ENCODE results near the gene EIF6. TPM values are rescaled to one million over a fixed set of nuclear protein-coding genes. Genes with fewer than 3 reads are reported as not detected.

The EIF6 gene
- total and polyA plus RNA-seq, 9 of the 15 experiments (the other 6 are each of a cell fraction or from before 2014, with no cell fraction given): 165 to 832 (median 229) TPM

GRCh38 chr20:35283441-35284266, 918 bp downstream of the EIF6 start:
- Histone ChIP-seq H3K79me2 (ENCODE audit: control insufficient read depth, insufficient read depth, low read length) (peaks cover 39% of the 10 kb centered on the region), H3K4me1 (replicated peaks in 1 of 2; ENCODE audit: control insufficient read depth in 2 of 2, insufficient read depth in 2 of 2, low read length in 2 of 2) (peaks cover 10 to 47% of the 10 kb centered on the region in 2 experiments; a peak in 4 of 5 replicates), H3K27me3 (ENCODE audit: control insufficient read depth in 2 of 2, insufficient read depth in 2 of 2, low read length in 2 of 2) (no peaks in the 10 kb centered on the region), H3K9ac (ENCODE audit: insufficient read depth in 1 of 2, low read depth in 2 of 2, low read length in 2 of 2) (peak overlapping the region; percentile 86 to 98), H3K36me3 (ENCODE audit: control insufficient read depth, insufficient read depth, low read length) (peaks cover 45% of the 10 kb centered on the region), H3K9me3 (replicated peaks; ENCODE audit: control insufficient read depth, insufficient read depth, low read depth, low read length) (no peaks in the 10 kb centered on the region), H2AFZ (ENCODE audit: low read depth, low read length) (peak overlapping the region; percentile 98), H3K9me1 (ENCODE audit: control insufficient read depth, insufficient read depth, low read length) (no peaks in the 10 kb centered on the region), H3K4me3 (peak overlapping the region; percentile 85), H4K20me1 (replicated peaks; ENCODE audit: control insufficient read depth, insufficient read depth, low read length) (no peaks in the 10 kb centered on the region), H3K4me2 (ENCODE audit: insufficient read depth, low read length) (peak overlapping the region; percentile 95), H3K27ac (ENCODE audit: extremely low read depth, low read depth, low read length) (peak overlapping the region; percentile 80)
- 11% methylated on average over 24 of the region's 24 CpGs for WGBS (ENCODE audit: insufficient coverage, low coverage, missing lambda C conversion rate)
- ATAC-seq: no peak
- BruUV-seq (replicated peaks): TSS peak; percentile 61
- ChIA-PET POLR2A (interaction anchor here (0.6 to 1.9 kb wide), 13 partner anchors 8 to 170 kb away, joined by 3 to 10 read pairs (median 4); no protein-coding TSS in a partner anchor), CTCF (ENCODE audit: low intra/inter-chr PET ratio) (no interaction called here)
- peak; percentile 66 for FAIRE-seq
- DNase-seq (ENCODE audit: extremely low read depth in 1 of 4, low spot score in 3 of 4): peak in 2 of 4 experiments; percentile 43 to 67
- intact Hi-C loops (cut with micrococcal nuclease): no loop called here
- in situ Hi-C loops (cut with MboI): no loop called here
- TF ChIP-seq CHAMP1 (IDR thresholded peaks at IDR 0.05) (no peak), YY1 (IDR thresholded peaks at IDR 0.05; ENCODE audit: borderline replicate concordance in 1 of 3, control insufficient read depth in 1 of 3, extremely low read depth in 1 of 3, insufficient read depth in 3 of 3, insufficient read length in 1 of 3, insufficient replicate concordance in 2 of 3, low read depth in 1 of 3, low read length in 2 of 3) (no peak), USF1 (CRISPR knock-in tag; IDR thresholded peaks at IDR 0.05) (peak; percentile 22; the same call in 1 of the 2 replicates), ILK (tag; IDR thresholded peaks at IDR 0.05; ENCODE audit: borderline replicate concordance, low read depth) (no peak), SETDB1 (IDR thresholded peaks at IDR 0.05; ENCODE audit: low read length) (no peak), ZKSCAN8 (CRISPR knock-in tag; IDR thresholded peaks at IDR 0.05) (no peak), ZNF586 (CRISPR knock-in tag; conservative IDR thresholded peaks at IDR 0.05) (no peak), GABPB2 (CRISPR knock-in tag; conservative IDR thresholded peaks at IDR 0.05) (no peak), ZC3H4 (CRISPR knock-in tag; IDR thresholded peaks at IDR 0.05; ENCODE audit: borderline replicate concordance) (no peak), NR2C2 (CRISPR knock-in tag; IDR thresholded peaks at IDR 0.05) (peak; percentile 74; the same call in 1 of the 2 replicates), NR2C2 (tag; IDR thresholded peaks at IDR 0.05) (no peak), ZSCAN32 (CRISPR knock-in tag; IDR thresholded peaks at IDR 0.05) (no peak), MTA3 (IDR thresholded peaks at IDR 0.05; ENCODE audit: borderline replicate concordance) (no peak), ATF2 (CRISPR knock-in tag; IDR thresholded peaks at IDR 0.05) (no peak), TCF3 (CRISPR knock-in tag; IDR thresholded peaks at IDR 0.05) (no peak), SIN3A (IDR thresholded peaks at IDR 0.05; ENCODE audit: borderline replicate concordance in 2 of 2, control insufficient read depth in 1 of 2, low read depth in 2 of 2, low read length in 2 of 2) (0 out of 4 replicates have a peak, but pooled peaks of 1 of the 2 experiments have one; percentile 8)

All from K562 (cell line).